GM18508 (cell line): Measurements from ENCODE around the gene NFYC.

Experiments
- ATAC-seq: cut with Tn5 transposase; IDR thresholded peaks from one replicate; pipeline ENCODE4 v1.9.1; 2021; ENCODE audit warnings: moderate number of reproducible peaks; ENCODE audit not compliant: insufficient read depth, unreplicated experiment

The NFYC gene

DNA sequence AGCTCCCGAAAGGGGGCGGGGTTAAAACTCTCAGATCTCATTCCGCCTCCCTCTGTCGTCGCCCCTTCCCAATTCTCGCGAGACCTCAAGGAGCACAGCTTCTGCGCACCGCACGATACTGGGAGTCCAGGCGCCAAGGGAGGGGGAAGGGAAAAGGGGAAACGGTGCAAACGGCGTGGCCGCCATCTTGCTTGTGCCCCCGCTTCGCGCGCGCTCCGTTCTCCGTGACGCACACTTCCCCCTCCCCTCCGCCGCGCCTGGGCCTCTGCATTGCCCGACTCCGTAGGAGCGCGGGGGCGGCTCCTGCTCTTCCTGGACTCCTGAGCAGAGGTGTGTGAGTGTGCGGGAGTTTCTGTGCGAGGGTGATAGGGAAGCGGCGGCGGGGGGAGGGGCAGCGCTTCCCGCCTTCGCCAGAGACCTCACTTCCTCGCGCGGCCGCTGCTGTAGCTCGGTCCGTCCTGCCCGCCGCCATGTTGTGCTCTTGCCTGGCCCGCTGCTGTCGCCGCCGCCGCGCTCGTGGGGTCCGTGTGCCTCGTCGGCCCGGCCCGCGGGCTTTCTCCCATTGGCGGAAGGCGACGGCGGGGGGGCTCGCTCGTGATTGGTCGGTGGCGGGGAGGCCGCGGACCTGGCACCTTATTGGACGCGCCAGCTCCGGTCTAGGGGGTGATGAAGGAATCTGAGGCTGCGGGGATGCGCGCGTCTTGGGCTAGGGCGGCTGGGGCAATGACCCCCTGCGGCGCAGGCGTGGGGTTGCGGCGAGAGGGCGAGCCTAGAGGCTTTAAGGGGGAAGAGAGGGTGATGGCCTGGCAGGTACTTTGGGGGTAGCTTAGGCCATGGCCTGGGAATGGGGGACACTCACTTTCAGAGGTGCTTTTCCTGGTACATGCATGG, at the start of gene NFYC:
TSS of gene NFYC (plus strand) at position 167 of the 891 bp plus-strand sequence. CDS start 47,140 bp downstream, outside the sequence.
- peak; percentile 60 for ATAC-seq

GRCh38 chr1:40645118-40645680, 46.3 kb upstream of the NFYC start:
- no peak for ATAC-seq

- ATAC-seq = no peak
These were observed 45.2 kb upstream of the NFYC start for GRCh38 chr1:40646315-40646714.

GRCh38 chr1:40648200-40648599, 43.3 kb upstream of the NFYC start:
- ATAC-seq = no peak

DNA sequence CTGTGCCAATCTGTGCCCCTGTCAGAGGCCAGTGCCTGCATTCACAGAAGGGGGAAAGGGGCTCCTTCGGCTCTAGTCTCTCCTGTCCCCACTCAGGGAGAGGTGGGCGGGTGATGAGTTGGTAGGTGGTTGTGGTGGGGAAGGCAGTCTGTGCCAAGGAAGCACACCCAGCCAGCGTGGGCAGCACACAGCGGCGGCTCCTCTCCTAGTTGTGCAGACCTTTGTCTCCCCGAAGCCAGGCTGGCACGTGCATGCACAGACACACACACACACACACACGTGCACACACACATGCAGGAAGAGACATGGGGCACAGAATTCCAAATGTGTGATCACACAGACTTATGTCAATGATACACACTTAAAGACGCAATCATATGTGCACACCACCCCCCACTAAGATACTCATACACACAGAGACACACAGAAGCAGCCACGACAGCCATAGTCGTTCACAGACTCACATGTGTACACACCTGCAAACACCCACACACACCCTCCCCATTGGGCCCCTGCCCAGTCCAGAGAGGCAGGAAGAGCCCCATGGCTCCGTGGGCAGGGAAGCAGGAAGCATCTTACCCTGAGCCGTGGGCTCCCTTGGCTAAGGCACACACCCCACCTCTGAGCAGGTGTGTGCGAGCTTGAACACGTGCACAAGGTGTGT, 42.4 kb upstream of the NFYC start:
- no peak for ATAC-seq

DNA sequence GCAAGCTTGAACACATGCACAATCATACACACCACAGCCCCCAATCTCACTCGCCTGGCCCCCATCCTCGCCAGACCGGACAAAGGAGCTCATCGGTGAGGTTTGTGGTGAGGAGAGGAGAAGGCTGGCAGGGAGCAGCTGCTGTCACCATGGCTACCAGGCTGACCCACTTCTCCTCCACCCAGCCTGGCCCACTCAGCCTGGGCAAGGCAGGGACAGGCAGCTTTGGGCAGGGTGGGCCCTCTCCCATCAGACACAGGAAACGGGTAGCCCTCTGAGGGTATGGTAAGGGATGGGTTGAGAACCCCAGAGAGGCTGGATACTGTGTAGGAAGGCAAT, 41.9 kb upstream of the NFYC start:
- no peak for ATAC-seq

- ATAC-seq = no peak
These were observed 41.4 kb upstream of the NFYC start for GRCh38 chr1:40650075-40650474.

DNA sequence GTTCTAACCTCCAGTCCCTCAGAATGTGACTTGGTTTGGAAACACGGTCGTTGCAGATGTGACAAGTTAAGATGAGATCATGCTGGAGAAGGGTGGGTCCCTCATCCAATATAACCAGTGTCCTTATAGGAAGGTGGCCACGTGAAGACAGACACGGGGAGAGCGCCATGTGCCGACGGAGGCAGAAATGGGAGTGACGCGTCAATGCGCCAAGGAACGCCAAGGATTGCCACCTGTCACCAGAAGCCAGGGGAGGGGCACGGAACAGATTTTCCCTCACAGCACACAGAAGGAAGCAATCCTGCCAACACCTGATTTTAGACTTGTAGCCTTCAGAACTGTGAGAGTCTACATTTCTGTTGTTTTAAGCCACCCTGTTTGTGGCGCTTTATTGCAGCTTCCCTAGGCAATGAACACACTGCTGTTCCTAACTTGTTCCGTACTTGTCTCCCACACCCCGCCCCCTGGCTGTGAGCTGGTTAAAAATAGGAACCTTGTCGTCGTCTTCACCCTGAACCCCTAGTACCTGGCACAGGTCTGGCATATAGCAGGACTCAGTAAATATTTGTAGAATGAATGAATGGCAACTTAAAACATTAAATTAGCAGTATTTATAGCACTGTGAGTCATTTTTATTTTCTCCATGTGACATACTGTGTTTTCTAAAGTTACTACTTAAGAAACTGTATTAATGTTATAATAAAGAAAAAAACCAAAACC, 40.2 kb upstream of the NFYC start:
- ATAC-seq = no peak

DNA sequence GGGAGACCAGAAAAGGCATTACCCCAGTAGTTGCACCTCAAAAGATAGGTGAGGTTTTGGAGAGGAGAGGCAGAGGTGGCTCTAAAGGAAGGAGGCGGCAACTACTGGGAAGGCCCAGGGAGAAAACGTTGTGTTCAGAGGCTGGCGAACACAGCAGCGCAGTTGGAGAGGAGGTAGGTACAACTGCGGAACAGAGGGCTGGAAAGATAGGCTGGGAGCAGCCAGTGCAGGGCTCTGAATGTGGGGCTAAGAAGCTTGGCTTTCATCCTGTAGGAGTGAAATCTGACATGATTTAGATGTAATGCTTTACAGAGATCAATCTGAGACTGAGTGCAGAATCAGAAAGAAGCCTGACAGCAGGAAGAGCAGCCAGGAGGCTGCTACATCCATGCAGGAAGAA, 39.0 kb upstream of the NFYC start:
- ATAC-seq = no peak

GRCh38 chr1:40652979-40653378, 38.5 kb upstream of the NFYC start:
- no peak for ATAC-seq

DNA sequence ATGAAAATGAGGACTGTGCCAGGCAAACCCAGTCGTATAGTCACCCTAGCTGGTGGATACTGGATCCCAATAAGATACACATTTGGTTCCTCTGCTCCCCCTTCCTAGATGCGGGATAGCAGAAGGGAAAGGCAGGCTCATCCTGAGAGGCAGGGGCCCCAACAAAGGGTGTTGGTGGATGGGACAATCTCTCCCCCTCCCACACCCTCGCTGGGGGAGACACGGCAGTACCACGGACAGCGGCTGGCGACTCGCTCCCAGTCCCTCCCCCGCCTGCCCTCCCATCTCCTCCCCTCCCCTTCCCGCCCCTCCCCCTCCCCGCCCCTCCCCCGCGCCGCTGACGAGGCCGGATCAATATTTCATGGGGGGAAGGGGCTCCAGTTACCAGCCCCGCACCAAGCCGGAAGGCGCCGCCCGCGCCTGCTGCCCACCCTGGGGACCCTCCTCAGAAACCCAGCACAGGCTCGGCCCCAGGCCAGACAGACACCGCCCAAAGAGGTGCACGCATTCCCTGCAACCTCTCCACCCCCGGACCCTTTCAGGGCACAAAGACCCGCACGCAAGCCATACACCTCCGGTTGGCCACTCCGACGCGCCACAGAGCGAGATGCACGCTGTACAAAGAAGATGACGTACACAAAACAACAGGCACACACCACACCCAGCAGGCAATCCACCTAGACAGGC, 37.5 kb upstream of the NFYC start:
- no peak for ATAC-seq

- ATAC-seq = no peak
These were observed 34.5 kb upstream of the NFYC start for GRCh38 chr1:40657046-40657445.

DNA sequence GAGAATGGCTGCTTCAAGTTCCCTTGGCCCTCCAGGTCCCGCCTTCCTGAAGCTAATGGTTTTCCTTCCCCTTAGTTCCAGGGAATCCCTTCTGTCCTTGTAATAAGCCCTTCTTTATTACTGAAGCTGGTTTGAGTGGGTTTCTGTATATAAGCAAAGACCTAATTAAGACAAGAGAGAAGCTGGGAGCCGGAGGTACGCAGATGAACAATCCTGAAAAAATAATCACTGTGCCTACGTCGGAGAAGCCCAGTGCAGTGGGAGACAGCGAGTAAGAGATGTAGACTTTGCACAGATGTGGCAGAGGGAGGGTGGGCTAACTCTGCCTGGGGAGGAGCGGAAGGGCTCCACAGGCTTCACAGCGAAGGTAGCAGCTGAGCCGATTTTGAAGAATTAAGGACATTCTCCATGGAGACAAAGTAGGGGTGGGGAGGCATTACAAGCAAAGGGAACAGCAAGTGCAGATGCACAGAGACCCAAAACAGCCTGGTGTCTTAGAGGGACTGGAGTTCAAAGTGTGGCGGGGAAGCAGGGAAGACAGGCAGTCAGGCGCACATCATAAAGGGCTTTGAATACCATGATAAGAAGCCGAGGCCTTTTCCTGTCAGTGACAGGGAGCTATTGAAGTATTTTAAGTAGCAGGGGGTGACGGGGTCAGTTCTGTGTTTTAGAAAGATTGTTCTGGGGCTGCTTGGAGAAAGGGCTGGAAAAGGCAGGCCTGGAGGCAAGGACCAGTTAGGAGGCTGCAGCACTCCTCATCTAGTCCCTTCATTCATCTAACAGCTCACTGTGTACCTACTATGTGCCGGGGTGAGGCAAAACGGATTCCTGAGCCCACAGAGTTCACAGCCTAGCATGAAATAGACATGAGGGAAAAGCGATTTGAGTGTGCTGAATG, 32.5 kb upstream of the NFYC start:
- no peak for ATAC-seq

GRCh38 chr1:40659649-40659947, 31.9 kb upstream of the NFYC start:
- no peak for ATAC-seq

DNA sequence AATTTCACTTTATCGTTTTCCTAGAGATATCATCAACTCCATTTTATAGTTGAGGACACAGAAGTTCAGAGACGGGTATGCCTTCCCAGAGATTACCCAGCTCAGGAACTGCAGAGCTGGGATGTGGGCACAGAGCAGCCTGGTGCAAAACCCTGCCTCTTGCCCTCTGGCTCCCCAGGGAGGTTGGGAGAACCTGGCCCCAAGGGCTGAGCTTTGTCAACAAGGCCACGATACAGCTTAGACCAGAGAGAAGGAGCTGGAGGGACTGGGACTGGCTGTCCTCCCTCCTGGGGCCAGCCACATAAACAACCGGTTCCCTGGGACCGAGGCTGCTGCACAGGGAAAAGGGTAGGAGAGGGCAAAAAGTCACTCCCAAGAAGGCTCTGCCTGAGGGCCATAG, 29.8 kb upstream of the NFYC start:
- no peak for ATAC-seq

DNA sequence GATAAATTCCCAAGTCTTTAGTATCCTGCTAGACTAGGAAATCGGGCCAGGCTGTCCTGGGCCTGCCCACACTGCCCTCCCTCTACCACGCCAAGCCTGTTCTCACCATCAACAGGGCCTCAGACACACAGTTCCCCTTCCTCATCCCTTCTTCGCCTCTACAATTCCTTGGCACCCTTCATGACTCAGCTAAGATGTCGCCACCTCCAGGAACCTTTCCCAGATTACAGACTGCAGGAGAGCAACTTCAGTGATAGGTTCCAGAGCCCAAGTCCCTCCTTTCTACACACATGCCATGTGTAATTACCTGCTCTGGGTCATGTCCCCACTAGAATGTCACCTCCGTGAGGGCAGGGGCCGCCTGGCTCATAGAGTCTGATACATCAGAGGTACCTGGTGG, 29.4 kb upstream of the NFYC start:
- no peak for ATAC-seq

- no peak for ATAC-seq
These were observed 28.6 kb upstream of the NFYC start for GRCh38 chr1:40662864-40663263.

DNA sequence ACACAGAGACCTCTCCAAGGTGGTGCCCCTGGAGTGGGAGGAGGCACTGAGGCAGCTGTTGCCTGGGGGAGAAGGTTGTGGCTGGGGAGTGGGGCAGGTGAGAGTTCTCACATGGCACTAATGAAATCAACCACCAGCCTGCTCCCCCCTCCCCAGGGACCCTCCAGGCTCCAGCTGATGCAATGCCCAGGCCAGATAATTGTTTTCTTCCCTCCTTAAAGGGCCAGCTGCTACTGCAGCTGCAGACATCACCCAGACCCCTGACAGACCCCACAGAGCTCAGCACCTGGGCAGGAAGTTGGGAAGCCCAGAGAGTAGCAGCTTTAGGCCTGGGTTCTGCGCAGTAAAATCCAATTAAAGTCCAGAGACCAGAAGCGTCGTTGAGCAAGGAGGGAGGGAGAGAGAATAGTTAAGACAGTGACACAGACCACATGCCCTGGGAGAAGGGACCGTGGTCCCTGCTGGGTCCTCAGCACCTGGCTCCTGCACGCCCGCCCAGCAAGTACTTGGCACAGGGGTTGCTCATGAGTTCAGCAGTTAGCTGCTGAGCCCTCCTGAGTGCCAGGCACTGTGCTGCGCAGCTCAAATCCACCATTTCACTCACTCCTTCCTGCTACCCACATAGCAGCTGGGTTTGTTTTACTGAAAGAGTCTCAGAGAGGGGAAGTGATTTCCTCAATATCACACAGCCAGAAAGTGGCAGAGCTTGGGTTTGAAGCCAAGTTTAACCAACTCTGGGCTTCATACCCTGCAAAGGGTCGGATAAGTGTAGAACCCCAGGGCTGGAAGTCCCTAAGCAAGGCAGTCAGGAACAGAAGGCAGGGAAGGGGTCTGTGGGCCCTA, 28.0 kb upstream of the NFYC start:
- no peak for ATAC-seq

DNA sequence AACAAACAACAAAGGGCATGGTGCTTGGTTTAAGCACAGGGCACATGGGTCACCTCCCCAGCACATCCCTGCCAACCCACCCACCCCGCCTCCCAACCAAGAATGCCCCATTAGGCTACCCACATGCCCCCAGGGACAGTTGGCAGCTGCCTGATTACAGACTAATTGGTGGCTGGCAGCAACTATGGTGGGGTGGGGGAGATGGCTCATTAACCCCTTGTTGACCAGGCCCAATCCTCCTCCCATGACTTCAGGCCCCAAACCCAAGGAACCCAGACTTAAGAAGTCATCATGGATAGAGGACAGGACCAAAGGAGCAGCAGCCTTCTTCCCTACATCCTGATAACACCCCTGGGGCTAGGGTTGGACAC, 27.4 kb upstream of the NFYC start:
- ATAC-seq = no peak
